Muscle of leg (tissue), 11 donors: ENCODE data around the gene SHISAL2B. TPM values are rescaled to one million over a fixed set of nuclear protein-coding genes. Genes with fewer than 3 reads are reported as not detected.

Experiments used
- DNase-seq: peaks from one replicate; pipeline ENCODE4 v3.0.0; 2013
- H3K27ac ChIP-seq: one replicate; pipeline ENCODE4 v1.5.1; 2013; ENCODE audit warnings: mild to moderate bottlenecking, low read length, control low read depth
- H3K27me3 ChIP-seq: one replicate; pipeline ENCODE4 v1.6.1; 2013; ENCODE audit warnings: low read length; ENCODE audit not compliant: control insufficient read depth, insufficient read depth
- H3K36me3 ChIP-seq: one replicate; pipeline ENCODE4 v1.6.1; 2013; ENCODE audit warnings: low read length; ENCODE audit not compliant: control insufficient read depth, insufficient read depth
- H3K4me1 ChIP-seq: one replicate; pipeline ENCODE4 v1.6.1; 2013; ENCODE audit warnings: low read length; ENCODE audit not compliant: control insufficient read depth, insufficient read depth
- H3K4me3 ChIP-seq: one replicate; pipeline ENCODE4 v1.5.1; 2013; ENCODE audit warnings: low read length, control low read depth
- H3K9me3 ChIP-seq: replicated peaks from 2 replicates; pipeline ENCODE4 v1.6.1; 2013; ENCODE audit warnings: low read depth, low read length; ENCODE audit not compliant: control insufficient read depth
- WGBS: methylation state at CpG from one replicate; pipeline ENCODE4 v1.1.5; 2013; ENCODE audit warnings: missing lambda C conversion rate; ENCODE audit not compliant: insufficient coverage; 5-methylcytosine and 5-hydroxymethylcytosine counted together
- polyA plus RNA-seq, 8 donors: library from polyadenylated mRNA; unstranded; fragments of 120-200 nt; gene quantifications; one replicate each; pipeline versions ENCODE4 v1.2.1 to v1.2.3, GENCODE V29; 2013; ENCODE audit warnings: inconsistent platforms in 1 of 8, low replicate concordance in 1 of 8; ENCODE audit not compliant: insufficient read length in 8 of 8, insufficient read depth in 1 of 8
- total RNA-seq: library from RNA; stranded (reverse); fragments of 120-200 nt; gene quantifications from one replicate; pipeline ENCODE4 v1.2.4, GENCODE V29; 2013

The SHISAL2B gene
- total and polyA plus RNA-seq, 9 donors: 0.20 to 0.98 (median 0.63) TPM; not detected in 2

DNA sequence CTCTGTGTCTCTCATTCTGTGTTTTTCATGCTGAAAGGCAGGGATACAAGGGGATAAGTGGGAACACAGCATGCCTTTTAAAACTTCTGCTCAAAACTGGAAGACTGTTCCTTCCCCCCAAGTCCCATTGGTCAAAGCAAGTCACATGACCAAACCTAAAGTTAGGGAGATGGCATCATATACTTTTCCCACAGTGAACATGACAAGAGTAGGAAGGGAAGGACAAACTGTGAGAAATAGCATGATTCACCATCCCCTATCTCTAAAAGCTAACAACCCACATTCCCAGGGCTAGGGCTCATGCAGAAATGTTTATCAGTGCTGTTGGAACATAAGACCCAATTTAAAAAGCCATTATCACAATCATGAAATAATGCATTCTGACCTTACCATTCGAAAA is 24.2 kb upstream of the SHISAL2B start:
- DNase-seq: no peak
- 0% methylated on average over 1 of the region's 1 CpG for WGBS

GRCh38 chr5:64667068-64667467 is 23.2 kb upstream of the SHISAL2B start:
- Histone ChIP-seq H3K4me1 (no peaks in the 10 kb centered on the region), H3K27me3 (no peaks in the 10 kb centered on the region), H3K4me3 (no peak overlapping the region), H3K9me3 (no peaks in the 10 kb centered on the region), H3K36me3 (no peaks in the 10 kb centered on the region), H3K27ac (no peak overlapping the region)
- no peak for DNase-seq
- no CpG with 5 or more reads among the region's 4 CpGs for WGBS

More for the DNA sequence above, 24.2 kb upstream of the SHISAL2B start:
- no peaks in the 10 kb centered on the region for H3K9me3 ChIP-seq
- H3K36me3 ChIP-seq: no peaks in the 10 kb centered on the region
- H3K27ac ChIP-seq: no peak overlapping the region
- H3K4me3 ChIP-seq: no peak overlapping the region
- no peaks in the 10 kb centered on the region for H3K4me1 ChIP-seq
- no peaks in the 10 kb centered on the region for H3K27me3 ChIP-seq

DNA sequence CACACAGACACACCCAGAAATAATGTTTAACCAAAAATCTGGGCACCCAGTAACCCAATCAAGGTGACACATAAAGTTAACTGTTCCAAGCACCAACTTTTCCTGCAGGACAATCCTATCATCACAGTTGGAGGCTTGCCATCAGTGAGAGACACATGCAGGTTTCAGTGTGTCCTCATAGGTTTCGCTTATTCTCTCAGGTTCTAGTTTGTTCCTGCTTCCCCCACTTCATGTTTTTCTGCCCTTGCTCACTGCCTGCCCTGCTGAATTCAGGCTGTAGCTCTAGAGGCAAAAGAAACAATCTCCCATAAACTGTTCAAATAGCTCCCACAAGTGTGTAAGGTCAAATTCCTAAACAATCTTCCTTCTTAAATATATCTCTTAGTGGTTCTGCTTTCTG is 20.0 kb upstream of the SHISAL2B start:
- H3K4me1 ChIP-seq: no peaks in the 10 kb centered on the region
- H3K27ac ChIP-seq: no peak overlapping the region
- no peaks in the 10 kb centered on the region for H3K27me3 ChIP-seq
- no peaks in the 10 kb centered on the region for H3K36me3 ChIP-seq
- H3K9me3 ChIP-seq: no peaks in the 10 kb centered on the region
- no peak for DNase-seq
- no peak overlapping the region for H3K4me3 ChIP-seq
- WGBS: 100% methylated on average over 1 of the region's 1 CpG

DNA sequence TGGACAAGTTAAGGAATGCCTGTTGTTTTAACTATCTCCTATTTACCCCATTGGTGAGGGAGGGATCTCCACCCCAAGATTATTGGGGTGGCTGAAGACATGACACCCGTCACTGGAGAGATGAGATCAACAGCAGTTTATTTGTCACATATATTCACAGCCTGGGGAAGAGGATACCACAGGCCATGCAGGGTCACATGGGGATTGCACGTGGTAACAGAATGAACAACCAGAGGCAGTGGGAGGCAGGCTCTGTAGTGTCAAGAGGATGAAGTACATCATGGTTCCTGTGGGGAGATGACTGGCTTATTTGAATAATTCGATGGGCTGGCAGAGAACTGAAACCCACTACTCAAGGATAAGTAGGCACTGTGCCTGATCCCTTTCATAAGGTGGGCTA is 18.6 kb upstream of the SHISAL2B start:
- Histone ChIP-seq H3K4me3 (no peak overlapping the region), H3K9me3 (no peaks in the 10 kb centered on the region), H3K36me3 (no peaks in the 10 kb centered on the region), H3K4me1 (no peaks in the 10 kb centered on the region), H3K27me3 (no peaks in the 10 kb centered on the region), H3K27ac (no peak overlapping the region)
- DNase-seq: no peak
- WGBS: 50% methylated on average over 1 of the region's 3 CpGs

- 67% methylated on average over 2 of the region's 5 CpGs for WGBS
These were observed 11.9 kb upstream of the SHISAL2B start for GRCh38 chr5:64678374-64678773.

DNA sequence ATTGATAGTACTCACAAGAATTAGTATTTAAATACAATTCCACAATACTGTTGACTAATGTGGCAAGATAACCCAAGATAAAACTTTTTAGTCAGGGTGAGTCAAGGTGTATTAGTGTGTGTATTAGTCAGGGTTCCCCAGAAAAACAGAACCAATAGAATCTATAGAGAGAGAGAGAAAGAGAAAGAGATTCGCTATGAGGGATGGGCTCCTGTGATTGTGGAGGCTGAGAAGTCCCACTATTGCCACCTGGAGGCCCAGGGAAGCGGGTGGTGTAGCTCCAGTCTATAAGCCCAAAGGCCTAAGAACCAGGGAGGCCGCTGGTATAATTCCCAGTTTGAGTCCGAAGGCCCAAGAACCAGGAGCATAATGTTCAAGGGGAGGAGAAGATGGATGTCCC is 10.0 kb upstream of the SHISAL2B start:
- no peaks in the 10 kb centered on the region for H3K4me1 ChIP-seq
- DNase-seq: no peak
- H3K4me3 ChIP-seq: no peak overlapping the region
- no peaks in the 10 kb centered on the region for H3K27me3 ChIP-seq
- no peaks in the 10 kb centered on the region for H3K9me3 ChIP-seq
- WGBS: 82% methylated on average over 4 of the region's 4 CpGs
- no peak overlapping the region for H3K27ac ChIP-seq
- no peaks in the 10 kb centered on the region for H3K36me3 ChIP-seq

More at GRCh38 chr5:64678374-64678773, 11.9 kb upstream of the SHISAL2B start:
- Histone ChIP-seq H3K4me1 (no peaks in the 10 kb centered on the region), H3K4me3 (no peak overlapping the region), H3K36me3 (no peaks in the 10 kb centered on the region), H3K27me3 (no peaks in the 10 kb centered on the region), H3K9me3 (no peaks in the 10 kb centered on the region), H3K27ac (no peak overlapping the region)
- no peak for DNase-seq

- Histone ChIP-seq H3K4me3 (no peak overlapping the region), H3K4me1 (no peaks in the 10 kb centered on the region), H3K9me3 (no peaks in the 10 kb centered on the region), H3K27ac (no peak overlapping the region), H3K27me3 (no peaks in the 10 kb centered on the region), H3K36me3 (no peaks in the 10 kb centered on the region)
- no peak for DNase-seq
- 90% methylated on average over 7 of the region's 7 CpGs for WGBS
These were observed 7.7 kb upstream of the SHISAL2B start for GRCh38 chr5:64682608-64683007.

- no peaks in the 10 kb centered on the region for H3K36me3 ChIP-seq
- peaks cover 8% of the 10 kb centered on the region for H3K4me1 ChIP-seq
- no CpG with 5 or more reads among the region's 5 CpGs for WGBS
- H3K27me3 ChIP-seq: peaks cover 16% of the 10 kb centered on the region
- DNase-seq: no peak
- no peak overlapping the region for H3K4me3 ChIP-seq
- no peaks in the 10 kb centered on the region for H3K9me3 ChIP-seq
- H3K27ac ChIP-seq: no peak overlapping the region
These were observed 4.4 kb upstream of the SHISAL2B start for GRCh38 chr5:64685866-64686265.

DNA sequence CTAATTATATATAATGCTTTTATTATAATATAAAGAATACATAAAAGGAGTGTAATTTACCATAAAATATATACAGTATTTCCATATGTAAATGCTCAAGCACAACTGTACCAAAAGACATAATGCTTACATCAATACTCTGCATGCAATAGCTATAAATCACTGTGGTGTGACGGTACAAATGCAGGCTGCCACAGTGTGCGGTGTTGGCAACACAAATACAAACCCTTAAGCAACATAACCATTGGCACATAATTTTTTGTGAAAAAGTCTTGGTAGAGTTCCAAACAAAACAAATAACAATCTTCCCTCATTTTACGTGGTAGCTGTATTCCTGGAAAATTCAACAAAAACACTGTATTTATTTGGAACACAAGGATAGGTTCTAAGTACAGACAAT is 1.9 kb upstream of the SHISAL2B start:
- no peak for DNase-seq
- Histone ChIP-seq H3K4me1 (peaks cover 10% of the 10 kb centered on the region), H3K27ac (no peak overlapping the region), H3K27me3 (peaks cover 26% of the 10 kb centered on the region), H3K4me3 (no peak overlapping the region), H3K36me3 (no peaks in the 10 kb centered on the region), H3K9me3 (no peaks in the 10 kb centered on the region)
- no CpG with 5 or more reads among the region's 3 CpGs for WGBS

GRCh38 chr5:64688965-64689364 is 1.3 kb upstream of the SHISAL2B start:
- Histone ChIP-seq H3K36me3 (no peaks in the 10 kb centered on the region), H3K27ac (no peak overlapping the region), H3K9me3 (no peaks in the 10 kb centered on the region), H3K4me3 (no peak overlapping the region), H3K27me3 (peaks cover 26% of the 10 kb centered on the region), H3K4me1 (peaks cover 10% of the 10 kb centered on the region)
- no peak for DNase-seq
- 86% methylated on average over 1 of the region's 3 CpGs for whole genome bisulfite sequencing

DNA sequence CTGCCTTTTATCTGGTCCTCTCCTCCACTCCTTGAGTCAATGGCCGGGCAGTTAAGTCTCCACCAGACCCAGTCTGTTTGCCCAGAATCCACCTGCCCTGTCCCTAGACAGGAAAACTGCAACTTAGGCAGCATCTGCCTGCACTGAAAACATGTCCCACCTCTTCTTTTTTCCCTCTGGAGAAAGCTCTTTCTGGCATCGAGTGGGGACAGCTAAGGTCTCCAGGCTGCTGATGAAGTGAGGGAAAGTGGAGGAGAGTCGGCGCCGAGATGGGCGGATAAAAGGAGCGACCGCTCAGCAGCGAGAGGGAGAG is 243 bp upstream of the SHISAL2B start:
- Histone ChIP-seq H3K27me3 (peaks cover 26% of the 10 kb centered on the region), H3K36me3 (no peaks in the 10 kb centered on the region), H3K4me3 (no peak overlapping the region), H3K4me1 (peaks cover 10% of the 10 kb centered on the region), H3K9me3 (no peaks in the 10 kb centered on the region), H3K27ac (no peak overlapping the region)
- WGBS: 0% methylated on average over 7 of the region's 9 CpGs
- DNase-seq: no peak
